Fibroblast of mammary gland (primary cell): Measurements from ENCODE around the gene PAPOLG.

ENCODE experiments used
- DNase-seq: peaks from one replicate; pipeline ENCODE4 v3.0.0-alpha.2; 2010; ENCODE audit warnings: low read depth
- H3K4me3 ChIP-seq: 2 replicates; pipeline ENCODE4 v1.5.1; 2011; ENCODE audit warnings: low read depth, mild to moderate bottlenecking, low read length, moderate library complexity; ENCODE audit not compliant: control insufficient read depth
- CTCF ChIP-seq: conservative IDR thresholded peaks from 2 replicates; pipeline ENCODE4 v1.5.1; 2011; ENCODE audit warnings: low read depth, low read length, inconsistent platforms; ENCODE audit not compliant: control insufficient read depth, insufficient read depth

The PAPOLG gene

GRCh38 chr2:60819936-60820335 lies 63.9 kb downstream of the PAPOLG start:
- no peak for DNase-seq
- TF ChIP-seq CTCF = no peak
- no peak overlapping the region for H3K4me3 ChIP-seq

GRCh38 chr2:60820416-60821132 lies 64.5 kb downstream of the PAPOLG start:
- no peak overlapping the region for H3K4me3 ChIP-seq
- TF ChIP-seq CTCF = no peak
- DNase-seq = no peak

- no peak overlapping the region for H3K4me3 ChIP-seq
- TF ChIP-seq CTCF = no peak
- no peak for DNase-seq
These were observed 65.0 kb downstream of the PAPOLG start for GRCh38 chr2:60821133-60821469.

- DNase-seq = no peak
- TF ChIP-seq CTCF = no peak
- no peak overlapping the region for H3K4me3 ChIP-seq
These were observed 65.7 kb downstream of the PAPOLG start for GRCh38 chr2:60821587-60822302.

GRCh38 chr2:60822987-60823386 lies 66.9 kb downstream of the PAPOLG start:
- no peak overlapping the region for H3K4me3 ChIP-seq
- DNase-seq = no peak
- TF ChIP-seq CTCF = no peak

GRCh38 chr2:60823694-60824305 lies 67.7 kb downstream of the PAPOLG start:
- TF ChIP-seq CTCF = no peak
- no peak for DNase-seq
- H3K4me3 ChIP-seq = no peak overlapping the region

- DNase-seq = no peak
- TF ChIP-seq CTCF = no peak
These were observed 69.6 kb downstream of the PAPOLG start for GRCh38 chr2:60825666-60826065.

More at GRCh38 chr2:60825666-60826065, 69.6 kb downstream of the PAPOLG start:
- no peak overlapping the region for H3K4me3 ChIP-seq
